HG03442 (cell line): ENCODE results near the gene TOX4.
A peak's percentile ranks its signal among the peaks of the same experiment; 100 is the strongest.
"Not testable (repeated sequence)": the region's sequence is repeated elsewhere in the genome, so short reads cannot be mapped to it uniquely, and the experiment has no call there.

Source experiments
- ATAC-seq: cut with Tn5 transposase; IDR thresholded peaks from one replicate; pipeline ENCODE4 v1.9.1; 2021; ENCODE audit warnings: mild to moderate bottlenecking, moderate library complexity; ENCODE audit not compliant: unreplicated experiment

Gene TOX4

GRCh38 chr14:21476925-21477681 is at the start of gene TOX4, which contains the start of gene RAB2B:
TSS of gene TOX4 (plus strand) at chr14:21477195. CDS start at chr14:21477279, 84 bp downstream.
TSS of gene RAB2B (minus strand) at chr14:21476959. CDS start at chr14:21476872, 87 bp downstream.
- peak; percentile 99 for ATAC-seq

- no peak for ATAC-seq
These were observed 48.1 kb upstream of the TOX4 start for GRCh38 chr14:21428930-21429329.

GRCh38 chr14:21431126-21431525 is 45.9 kb upstream of the TOX4 start:
- ATAC-seq, result no peak

- no peak for ATAC-seq
These were observed 40.4 kb upstream of the TOX4 start for GRCh38 chr14:21436567-21437062.

DNA sequence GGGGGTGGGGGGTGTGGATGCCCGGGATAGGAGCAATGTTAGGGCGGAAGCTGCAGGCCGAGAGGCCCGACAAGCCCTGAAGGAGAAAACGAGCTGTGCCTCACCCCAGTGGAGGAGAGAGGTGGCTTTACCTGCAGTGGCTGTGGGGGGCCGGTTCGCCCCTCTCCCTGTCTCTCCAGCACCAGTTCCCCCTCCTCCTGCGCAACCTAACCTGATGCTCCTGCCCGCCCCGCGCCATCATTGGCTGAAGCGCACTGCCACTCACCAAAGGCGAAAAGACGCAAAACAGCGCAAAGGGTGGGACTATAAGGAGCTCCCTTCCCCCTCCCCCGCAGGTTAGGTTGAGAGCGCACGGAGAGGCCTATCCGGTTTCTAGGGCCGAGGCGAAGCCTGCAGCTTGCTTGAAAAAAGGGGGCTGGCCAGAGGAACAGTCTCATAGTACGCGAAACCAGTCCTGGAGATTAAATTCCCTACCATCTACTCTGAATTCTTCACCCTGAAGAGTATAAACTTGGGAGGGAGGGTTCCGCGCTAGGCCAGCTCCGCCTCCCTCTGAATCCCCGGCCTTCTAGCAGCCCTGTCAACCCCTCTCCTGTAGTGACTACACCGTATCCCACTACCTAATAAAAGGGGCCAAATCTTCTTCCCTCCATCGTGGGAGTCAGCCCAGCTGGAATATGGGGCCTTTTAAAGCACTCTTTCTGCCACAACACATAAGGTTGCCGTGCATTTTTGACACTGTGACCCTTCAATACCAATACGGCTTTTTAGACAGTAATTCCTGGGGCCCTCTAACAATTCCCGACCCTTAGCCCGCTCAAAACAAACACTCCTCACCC is 39.7 kb upstream of the TOX4 start:
- ATAC-seq, result peak; percentile 98

- no peak for ATAC-seq
These were observed 36.1 kb upstream of the TOX4 start for GRCh38 chr14:21440859-21441258.

DNA sequence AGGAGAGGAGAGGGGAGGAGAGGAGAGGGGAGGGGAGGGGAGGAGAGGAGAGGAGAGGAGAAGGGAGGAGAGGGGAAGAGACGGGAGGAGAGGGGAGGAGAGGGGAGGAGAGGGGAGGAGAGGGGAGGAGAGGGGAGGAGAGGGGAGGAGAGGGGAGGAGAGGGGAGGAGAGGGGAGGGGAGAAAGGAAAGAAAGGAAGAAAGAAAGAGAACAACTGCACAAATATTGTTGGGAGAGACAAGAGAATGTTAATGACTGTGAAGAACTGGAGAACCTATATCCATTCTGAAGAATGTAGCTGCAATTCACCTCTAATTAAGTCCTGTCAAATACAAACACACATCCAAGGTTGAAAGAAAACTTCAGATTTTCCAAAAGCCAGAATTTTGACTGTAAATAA is 34.3 kb upstream of the TOX4 start:
- not testable (repeated sequence) for ATAC-seq

- no peak for ATAC-seq
These were observed 27.1 kb upstream of the TOX4 start for GRCh38 chr14:21449899-21450216.

GRCh38 chr14:21454843-21455544 is 22.0 kb upstream of the TOX4 start:
- ATAC-seq, result no peak

- ATAC-seq, result peak; percentile 11
These were observed 21.4 kb upstream of the TOX4 start for GRCh38 chr14:21455592-21455911.

DNA sequence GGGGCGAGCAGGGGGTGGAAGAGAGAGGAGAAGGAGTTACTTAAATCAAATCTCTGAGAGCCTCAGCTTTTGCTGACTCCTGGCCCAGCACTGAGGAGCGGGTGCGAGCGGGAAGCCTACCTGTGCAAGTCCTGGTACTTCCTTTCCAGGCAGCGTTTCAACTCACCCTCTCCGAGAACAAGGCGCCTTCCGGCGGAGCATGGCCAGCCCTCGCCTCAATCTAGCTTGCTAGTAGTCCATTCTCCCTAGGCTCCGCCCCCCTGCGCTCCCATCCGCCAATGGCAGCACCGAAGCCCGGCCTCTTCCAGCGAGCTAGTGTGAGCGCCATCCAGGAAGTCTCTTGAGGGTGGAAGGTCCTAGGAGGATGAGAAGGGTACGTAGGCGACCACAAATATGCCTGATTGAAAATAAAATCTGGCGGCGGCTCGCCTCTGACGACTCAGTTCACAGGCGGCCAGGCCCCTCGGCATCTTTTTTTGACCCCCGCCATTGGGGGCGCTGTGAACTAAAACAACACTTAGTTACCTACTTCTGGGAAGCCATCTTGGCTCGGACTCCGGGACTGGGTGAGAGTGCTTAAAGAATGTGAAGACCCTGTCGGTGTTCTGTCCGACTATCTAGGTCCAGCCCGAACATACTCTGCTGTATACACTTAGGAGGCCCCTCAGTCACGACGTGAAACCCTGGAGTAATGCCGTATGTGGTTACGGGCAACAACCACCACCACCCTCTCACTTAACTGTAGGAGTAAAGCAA is 20.9 kb upstream of the TOX4 start, which contains the start of gene CHD8:
TSS of gene CHD8 (minus strand) at position 212 of the 756 bp plus-strand sequence. CDS start 24,480 bp downstream, outside the sequence.
- peak; percentile 96 for ATAC-seq

GRCh38 chr14:21467616-21468015 is 9.4 kb upstream of the TOX4 start:
- no peak for ATAC-seq

GRCh38 chr14:21475767-21476522 is 1.1 kb upstream of the TOX4 start:
- ATAC-seq, result no peak

DNA sequence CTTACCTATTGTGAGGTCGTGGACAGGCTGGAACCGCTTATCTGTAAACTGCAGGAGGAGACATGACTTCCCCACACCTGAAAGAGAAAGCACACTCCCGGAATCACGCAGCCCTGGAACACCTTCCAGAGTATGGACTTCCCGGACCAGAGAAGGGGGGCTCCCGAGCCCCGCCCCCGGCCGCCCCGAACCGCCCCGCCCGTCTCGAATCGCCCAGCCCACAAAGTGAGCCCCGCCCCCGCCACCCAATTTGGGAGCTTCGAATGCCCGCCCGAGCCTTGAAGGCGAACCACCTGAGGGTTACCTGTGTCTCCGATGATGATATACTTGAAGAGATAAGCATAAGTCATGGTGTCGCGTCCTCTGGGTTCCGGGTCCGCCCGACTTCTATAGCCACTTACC is 471 bp upstream of the TOX4 start:
- ATAC-seq, result peak; percentile 25

DNA sequence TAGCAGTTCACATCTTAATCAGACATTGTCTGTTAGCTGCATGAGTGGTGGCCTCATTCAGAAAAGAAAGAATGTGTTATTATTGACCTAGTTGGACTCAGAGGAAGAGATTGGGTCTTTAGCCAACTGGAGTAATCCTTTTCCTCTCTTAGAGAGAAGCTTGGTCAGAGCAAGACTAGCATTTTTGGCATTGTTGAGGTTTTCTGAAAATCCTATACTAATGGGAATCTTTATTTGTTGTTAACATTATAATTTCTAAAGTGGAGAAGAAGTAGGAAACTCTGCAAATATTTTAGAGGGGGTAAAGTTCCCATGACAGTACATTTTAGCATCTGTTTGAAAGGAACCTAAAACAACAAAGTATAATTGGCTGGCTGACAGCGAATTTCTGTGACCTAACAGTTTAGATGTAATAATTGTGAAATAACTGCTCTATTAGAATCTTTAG is 9.7 kb downstream of the TOX4 start:
- no peak for ATAC-seq

DNA sequence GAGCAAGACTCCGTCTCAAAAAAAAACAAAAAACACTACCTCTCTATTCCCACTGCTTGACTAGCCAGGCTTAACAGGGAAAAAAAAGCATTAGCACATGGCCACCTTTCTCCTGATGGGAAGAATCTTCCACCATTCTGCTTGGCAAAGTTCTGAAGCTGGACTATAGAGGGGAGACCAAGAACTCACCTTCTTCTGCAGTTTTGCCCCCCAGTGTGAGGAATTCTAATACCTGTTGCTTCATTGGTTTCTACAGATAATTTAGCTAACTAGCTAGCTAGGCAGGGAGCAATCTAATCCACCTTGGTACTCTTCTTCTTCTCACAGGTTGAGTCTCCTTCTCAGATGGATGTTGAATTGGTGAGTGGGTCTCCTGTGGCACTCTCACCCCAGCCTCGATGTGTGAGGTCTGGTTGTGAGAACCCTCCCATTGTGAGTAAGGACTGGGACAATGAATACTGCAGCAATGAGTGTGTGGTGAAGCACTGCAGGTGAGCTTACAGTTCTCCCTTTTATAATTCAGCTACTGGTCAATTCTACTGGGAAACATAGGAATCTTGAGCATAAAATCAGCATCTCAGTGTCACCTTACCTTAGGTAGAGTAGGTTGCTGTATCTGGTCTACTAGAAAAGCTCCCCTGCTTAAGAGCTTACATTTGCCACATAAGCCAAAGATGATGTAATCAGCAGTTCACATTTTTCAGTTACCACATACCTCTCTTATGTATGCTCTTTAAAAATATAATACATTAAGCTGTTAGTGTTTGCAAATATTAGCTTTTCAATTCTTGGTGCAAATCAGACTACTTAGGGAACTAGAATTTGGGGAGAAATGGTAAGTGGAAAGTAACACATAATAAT is 18.1 kb downstream of the TOX4 start:
- no peak for ATAC-seq

GRCh38 chr14:21496453-21496852 is 19.5 kb downstream of the TOX4 start:
- ATAC-seq, result no peak

- no peak for ATAC-seq
These were observed 21.8 kb downstream of the TOX4 start for GRCh38 chr14:21498540-21499526.
